ENCODE results near the gene PTPRZ1. TPM values are rescaled to one million over a fixed set of nuclear protein-coding genes. Genes with fewer than 3 reads are reported as not detected.

PTPRZ1 gene
- total and polyA plus RNA-seq, 2 of the 8 experiments (the other 6 are each of a cell fraction or from before 2014, with no cell fraction given) = 112 to 135 TPM

GRCh38 chr7:121847041-121847440 lies 25.9 kb upstream of the PTPRZ1 start:
- CTCF ChIA-PET (ENCODE audit: partially characterized antibody) = no interaction called here
- H4K91ac ChIP-seq (replicated peaks; ENCODE audit: insufficient read length, low read length) = no peak overlapping the region
- H4K5ac ChIP-seq (ENCODE audit: insufficient read length, low read depth, low read length) = no peak overlapping the region
- no peak overlapping the region for H2BK5ac ChIP-seq (ENCODE audit: low read depth, low read length)
- no peak overlapping the region for H3K4me2 ChIP-seq (ENCODE audit: insufficient read depth in 1 of 2, low read depth in 2 of 2, low read length in 2 of 2)
- H3K27me3 ChIP-seq (replicated peaks in 1 of 4; ENCODE audit: control insufficient read depth in 3 of 4, extremely low read depth in 1 of 4, insufficient read depth in 3 of 4, low read length in 3 of 4) = no peaks in the 10 kb centered on the region
- H3K4ac ChIP-seq (replicated peaks; ENCODE audit: insufficient read length, low read depth, low read length) = no peak overlapping the region
- H3K56ac ChIP-seq (replicated peaks; ENCODE audit: insufficient read length, low read depth, low read length) = no peak overlapping the region
- DNase-seq (ENCODE audit: low read depth in 1 of 2, low spot score in 2 of 2) = no peak
- FAIRE-seq = no peak
- no peaks in the 10 kb centered on the region for H3K23me2 ChIP-seq (ENCODE audit: low read depth, low read length)
- H2AFZ ChIP-seq (ENCODE audit: low read length) = no peak overlapping the region
- POLR2A ChIA-PET (ENCODE audit: partially characterized antibody) = no interaction called here
- no peak overlapping the region for H3K9ac ChIP-seq (replicated peaks in 1 of 4; ENCODE audit: extremely low read depth in 1 of 4, low read depth in 3 of 4, low read length in 3 of 4)
- H3K36me3 ChIP-seq (ENCODE audit: control insufficient read depth in 2 of 4, insufficient read depth in 4 of 4, low read length in 3 of 4) = no peaks in the 10 kb centered on the region
- no peaks in the 10 kb centered on the region; a peak in 1 of 4 replicates for H3K9me3 ChIP-seq (ENCODE audit: insufficient read depth in 2 of 2, low read depth in 1 of 2, low read length in 1 of 2)
- no peak overlapping the region for H3K27ac ChIP-seq (ENCODE audit: low read depth, low read length)
- no peak overlapping the region for H2BK120ac ChIP-seq (replicated peaks; ENCODE audit: low read depth, low read length)
- H3K23ac ChIP-seq (ENCODE audit: insufficient read length) = no peak overlapping the region
- H2BK12ac ChIP-seq (ENCODE audit: low read depth, low read length) = no peak overlapping the region
- TF ChIP-seq GTF2F1 (IDR thresholded peaks at IDR 0.05; ENCODE audit: borderline replicate concordance, low read depth, low read length) (no peak), CHD1 (IDR thresholded peaks at IDR 0.05; ENCODE audit: low read depth, low read length) (no peak), CREB1 (IDR thresholded peaks at IDR 0.05) (no peak), SP1 (IDR thresholded peaks at IDR 0.05; ENCODE audit: low read depth, low read length) (no peak), FOSL1 (IDR thresholded peaks at IDR 0.05; ENCODE audit: insufficient read depth, low read depth, low read length) (no peak), PHF8 (conservative IDR thresholded peaks at IDR 0.05; ENCODE audit: low read depth, low read length) (no peak), KDM1A (IDR thresholded peaks at IDR 0.05; ENCODE audit: borderline replicate concordance, low read length) (no peak), ZNF274 (IDR thresholded peaks at IDR 0.05; ENCODE audit: borderline replicate concordance, extremely low read depth, low read length) (no peak), EGR1 (IDR thresholded peaks at IDR 0.05; ENCODE audit: borderline replicate concordance, low read depth, low read length) (no peak), CBX8 (IDR thresholded peaks at IDR 0.05; ENCODE audit: borderline replicate concordance, low read depth, low read length) (no peak), JUN (IDR thresholded peaks at IDR 0.05; ENCODE audit: low read depth, low read length) (no peak)
- no peaks in the 10 kb centered on the region for H4K20me1 ChIP-seq (replicated peaks in 1 of 2; ENCODE audit: control insufficient read depth in 1 of 2, insufficient read depth in 2 of 2, low read length in 2 of 2)
- H3K79me1 ChIP-seq (ENCODE audit: low read depth, low read length) = no peaks in the 10 kb centered on the region
- H2BK15ac ChIP-seq (ENCODE audit: low read length) = no peak overlapping the region
- H3K14ac ChIP-seq (ENCODE audit: insufficient read length) = no peak overlapping the region
- WGBS, 2 experiments (ENCODE audit: extremely low coverage in 1 of 2, insufficient coverage in 1 of 2, insufficient read length in 1 of 2, insufficient replicate concordance in 2 of 2, low coverage in 1 of 2, low lambda C conversion rate in 2 of 2, missing lambda C conversion rate in 1 of 2) = 93% methylated on average over 4 of the region's 4 CpGs; no CpG with 5 or more reads in 1 of the 2 experiments
- no peaks in the 10 kb centered on the region for H3K79me2 ChIP-seq (ENCODE audit: control insufficient read depth in 1 of 2, insufficient read depth in 2 of 2, low read length in 2 of 2)
- H2BK20ac ChIP-seq (ENCODE audit: low read length) = no peak overlapping the region
- no peak overlapping the region for H4K8ac ChIP-seq (ENCODE audit: extremely low read depth, insufficient read depth, low read length)
- no peak overlapping the region for H3K18ac ChIP-seq (ENCODE audit: extremely low read depth, low read length)
- no peak overlapping the region for H2AK5ac ChIP-seq (ENCODE audit: low read depth, low read length)
- H3K4me1 ChIP-seq (replicated peaks in 1 of 4; ENCODE audit: control insufficient read depth in 3 of 4, insufficient read depth in 4 of 4, low read length in 3 of 4) = no peaks in the 10 kb centered on the region
- H3K4me3 ChIP-seq (ENCODE audit: extremely low read depth in 1 of 4, insufficient read depth in 2 of 4, low read depth in 3 of 4, low read length in 4 of 4) = no peak overlapping the region

Measured in H1 (cell line).